Uterus (tissue), 4 donors: ENCODE measurements around the gene HDGFL3. TPM values are rescaled to one million over a fixed set of nuclear protein-coding genes. Genes with fewer than 3 reads are reported as not detected.

Experiments
- total RNA-seq, 4 donors: library from RNA; depleted of rRNA in 3 of 4; stranded (reverse); fragments of >200 nt in 3 of 4; gene quantifications; one replicate each; pipeline versions ENCODE4 v1.1.0 to v1.2.4, GENCODE V29; 2014 to 2023
- donor health status: DM: yes; HTN: yes; CAD: no.

The HDGFL3 gene
- total RNA-seq, 4 donors from 2014 or later = 12.8 to 70.9 (median 38.1) TPM

Other genes with a start within 250 kb of the HDGFL3 start
- gene RAMAC, start 221.6 kb downstream of the HDGFL3 start, total RNA-seq = 10 to 100 TPM in 2 of 4 donors, 1 to 10 TPM in 2; 4.9 to 43.5 (median 13.9) TPM
- 10 to 100 TPM in 2 of 4 donors, 1 to 10 TPM in 2; 2.0 to 21.2 (median 8.3) TPM for gene C15orf40, start 196.2 kb downstream of the HDGFL3 start, total RNA-seq
- gene BTBD1, start 140.6 kb downstream of the HDGFL3 start, total RNA-seq = 100 to 1,000 TPM in 2 of 4 donors, 10 to 100 TPM in 2; 54.9 to 140 (median 101) TPM
- 10 to 100 TPM in 1 of 4 donors, 1 to 10 TPM in 3; 1.7 to 10.5 (median 3.9) TPM for gene TM6SF1, start 100.2 kb downstream of the HDGFL3 start, total RNA-seq
- gene BNC1, start 76.8 kb upstream of the HDGFL3 start, total RNA-seq = 1 to 10 TPM in 1 of 4 donors, under 1 TPM in 2, not detected in 1; 0.49 to 2.1 (median 0.59) TPM
- gene SH3GL3, start 239.5 kb upstream of the HDGFL3 start, total RNA-seq = 10 to 100 TPM in 1 of 4 donors, 1 to 10 TPM in 2, not detected in 1; 1.2 to 11.8 (median 2.0) TPM